GM19372 (cell line): ENCODE data around the gene SEMA3G.

Experiments used
- ATAC-seq: cut with Tn5 transposase; IDR thresholded peaks from one replicate; pipeline ENCODE4 v1.9.1; 2021; ENCODE audit warnings: mild to moderate bottlenecking, low read depth, moderate library complexity; ENCODE audit not compliant: unreplicated experiment

The SEMA3G gene

DNA sequence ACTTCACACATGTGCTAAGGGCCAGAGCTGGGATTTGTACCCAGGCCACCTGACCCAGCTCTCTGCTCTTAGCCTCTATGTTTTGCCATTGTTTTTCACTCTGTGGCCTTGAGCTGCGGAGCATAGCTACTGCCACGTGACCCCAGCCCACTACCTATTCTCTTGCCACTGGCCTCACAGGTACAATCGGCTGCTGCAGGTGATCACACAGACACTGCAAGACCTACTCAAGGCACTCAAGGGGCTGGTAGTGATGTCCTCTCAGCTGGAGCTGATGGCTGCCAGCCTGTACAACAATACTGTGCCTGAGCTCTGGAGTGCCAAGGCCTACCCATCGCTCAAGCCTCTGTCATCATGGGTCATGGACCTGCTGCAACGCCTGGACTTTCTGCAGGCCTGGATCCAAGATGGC is 46.2 kb downstream of the SEMA3G start:
- ATAC-seq = no peak

DNA sequence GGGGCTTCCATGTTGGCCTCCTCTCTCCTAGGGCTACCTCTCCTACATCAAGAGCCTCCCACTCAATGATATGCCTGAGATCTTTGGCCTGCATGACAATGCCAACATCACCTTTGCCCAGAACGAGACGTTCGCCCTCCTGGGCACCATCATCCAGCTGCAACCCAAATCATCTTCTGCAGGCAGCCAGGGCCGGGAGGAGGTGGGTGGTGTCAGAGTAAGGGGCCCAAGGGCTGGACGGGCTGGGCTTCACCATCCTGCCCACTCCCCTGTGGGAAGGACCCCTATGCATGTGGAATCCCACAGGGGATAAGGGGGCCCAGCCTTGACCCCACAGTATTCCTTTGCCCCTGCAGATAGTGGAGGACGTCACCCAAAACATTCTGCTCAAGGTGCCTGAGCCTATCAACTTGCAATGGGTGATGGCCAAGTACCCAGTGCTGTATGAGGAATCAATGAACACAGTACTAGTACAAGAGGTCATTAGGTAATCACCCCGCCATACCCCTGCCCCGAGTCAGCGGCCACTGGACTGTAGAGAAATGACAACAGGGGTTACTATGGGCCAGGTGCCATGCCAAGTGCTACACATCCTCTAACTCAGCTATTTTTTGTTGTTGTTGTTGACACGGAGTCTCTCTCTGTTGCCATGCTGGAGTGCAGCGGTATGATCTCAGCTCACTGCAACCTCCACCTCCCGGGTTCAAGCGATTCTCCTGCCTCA is 47.1 kb downstream of the SEMA3G start:
- no peak for ATAC-seq

DNA sequence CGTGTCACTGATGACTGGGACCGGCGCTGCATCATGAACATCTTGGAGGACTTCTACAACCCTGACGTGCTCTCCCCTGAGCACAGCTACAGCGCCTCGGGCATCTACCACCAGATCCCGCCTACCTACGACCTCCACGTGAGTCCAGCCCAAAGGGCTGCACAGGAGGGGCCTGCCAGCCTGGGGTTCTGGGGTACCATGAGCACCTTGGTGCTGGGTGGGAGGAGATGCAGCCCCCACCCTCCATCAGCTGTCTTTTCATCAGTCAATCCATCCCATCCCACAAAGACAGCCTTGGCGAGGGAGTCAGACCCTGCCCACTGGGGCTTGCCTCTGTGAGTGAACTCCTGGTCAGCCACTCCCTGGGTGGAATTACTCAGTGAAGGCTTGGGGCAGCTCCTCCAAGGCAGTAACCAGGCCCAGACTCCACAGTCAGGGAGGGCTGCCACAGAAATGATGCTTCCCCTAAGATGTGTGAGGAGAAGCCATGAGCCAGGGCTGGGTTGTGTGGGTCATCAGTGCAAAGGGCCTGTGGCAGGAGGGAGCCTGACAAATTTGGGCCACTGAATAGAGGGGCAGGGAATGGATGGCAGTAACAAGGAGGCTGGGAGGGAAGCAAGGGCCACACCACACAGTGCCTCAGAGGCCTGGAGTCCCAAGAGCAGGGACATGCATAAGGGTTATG is 47.9 kb downstream of the SEMA3G start:
- ATAC-seq = no peak

DNA sequence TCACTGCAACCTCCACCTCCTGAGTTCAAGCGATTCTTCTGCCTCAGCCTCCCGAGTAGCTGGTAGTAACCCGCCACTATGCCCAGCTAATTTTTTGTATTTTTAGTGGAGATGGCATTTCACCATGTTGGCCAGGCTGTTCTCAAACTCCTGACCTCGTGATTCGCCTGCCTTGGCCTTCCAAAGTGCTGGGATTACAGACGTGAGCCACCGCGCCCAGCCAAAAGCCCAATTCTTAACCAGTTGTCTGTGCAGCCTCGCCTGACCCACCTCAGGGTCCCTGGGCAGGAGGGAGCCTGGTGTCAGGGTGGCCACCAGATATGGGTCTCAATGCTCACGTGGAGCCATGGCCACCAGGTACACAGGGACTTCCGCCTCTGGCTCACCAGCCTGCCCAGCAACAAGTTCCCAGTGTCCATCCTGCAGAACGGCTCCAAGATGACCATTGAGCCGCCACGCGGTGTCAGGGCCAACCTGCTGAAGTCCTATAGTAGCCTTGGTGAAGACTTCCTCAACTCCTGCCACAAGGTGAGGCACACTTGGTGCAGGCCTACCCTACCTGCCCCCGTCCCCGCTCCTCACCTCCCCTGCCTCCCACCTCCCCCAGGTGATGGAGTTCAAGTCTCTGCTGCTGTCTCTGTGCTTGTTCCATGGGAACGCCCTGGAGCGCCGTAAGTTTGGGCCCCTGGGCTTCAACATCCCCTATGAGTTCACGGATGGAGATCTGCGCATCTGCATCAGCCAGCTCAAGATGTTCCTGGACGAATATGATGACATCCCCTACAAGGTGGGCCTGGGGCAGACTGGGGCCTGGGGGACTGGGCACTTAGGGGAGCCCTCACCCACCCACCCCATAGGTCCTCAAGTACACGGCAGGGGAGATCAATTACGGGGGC is 48.6 kb downstream of the SEMA3G start:
- no peak for ATAC-seq

DNA sequence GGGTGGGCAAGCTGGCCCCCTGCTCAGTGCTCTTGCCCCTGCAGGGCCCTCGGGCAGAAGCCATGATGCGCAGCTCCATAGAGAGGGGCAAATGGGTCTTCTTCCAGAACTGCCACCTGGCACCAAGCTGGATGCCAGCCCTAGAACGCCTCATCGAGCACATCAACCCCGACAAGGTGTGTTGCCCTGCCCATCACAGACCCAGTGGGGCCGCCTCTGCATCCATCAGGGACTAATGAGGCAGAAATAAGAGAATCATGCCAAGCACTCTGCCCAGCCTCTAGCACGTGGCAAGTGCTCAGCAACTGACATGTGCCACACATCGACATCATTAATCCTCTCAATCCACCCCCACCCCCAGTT is 49.4 kb downstream of the SEMA3G start:
- no peak for ATAC-seq

GRCh38 chr3:52394751-52395502 is 50.0 kb downstream of the SEMA3G start:
- no peak for ATAC-seq

DNA sequence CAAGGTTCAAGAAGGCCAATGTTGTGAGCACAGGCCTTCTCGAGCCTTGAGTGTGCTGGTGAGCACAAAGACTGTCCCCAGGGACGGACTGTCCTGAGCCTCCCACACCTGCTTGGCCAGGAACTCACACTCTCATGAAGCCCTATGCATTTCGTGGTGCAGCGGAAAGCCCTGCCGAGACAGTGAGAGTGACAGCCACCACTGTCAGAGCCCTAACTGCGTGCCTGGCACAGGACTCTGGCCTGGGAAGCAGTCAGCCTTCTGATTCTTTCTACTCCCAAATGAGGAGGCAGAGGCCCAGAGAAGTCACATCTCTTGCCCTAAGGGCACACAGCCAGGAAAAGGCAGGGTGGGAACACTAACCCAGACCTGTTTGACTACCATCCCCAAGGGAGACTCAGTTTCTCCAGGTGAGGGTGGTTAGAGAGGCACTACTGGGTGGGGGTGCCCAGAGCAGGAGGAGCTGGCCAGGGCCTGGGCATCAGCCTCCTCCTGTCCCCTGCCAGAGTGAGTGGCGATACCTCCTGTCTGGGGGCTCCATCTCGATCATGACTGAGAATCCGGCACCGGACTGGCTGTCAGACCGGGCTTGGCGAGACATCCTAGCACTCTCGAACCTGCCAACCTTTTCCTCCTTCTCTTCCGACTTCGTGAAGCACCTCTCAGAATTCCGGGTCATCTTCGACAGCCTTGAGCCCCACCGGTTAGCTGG is 50.8 kb downstream of the SEMA3G start:
- ATAC-seq = no peak

DNA sequence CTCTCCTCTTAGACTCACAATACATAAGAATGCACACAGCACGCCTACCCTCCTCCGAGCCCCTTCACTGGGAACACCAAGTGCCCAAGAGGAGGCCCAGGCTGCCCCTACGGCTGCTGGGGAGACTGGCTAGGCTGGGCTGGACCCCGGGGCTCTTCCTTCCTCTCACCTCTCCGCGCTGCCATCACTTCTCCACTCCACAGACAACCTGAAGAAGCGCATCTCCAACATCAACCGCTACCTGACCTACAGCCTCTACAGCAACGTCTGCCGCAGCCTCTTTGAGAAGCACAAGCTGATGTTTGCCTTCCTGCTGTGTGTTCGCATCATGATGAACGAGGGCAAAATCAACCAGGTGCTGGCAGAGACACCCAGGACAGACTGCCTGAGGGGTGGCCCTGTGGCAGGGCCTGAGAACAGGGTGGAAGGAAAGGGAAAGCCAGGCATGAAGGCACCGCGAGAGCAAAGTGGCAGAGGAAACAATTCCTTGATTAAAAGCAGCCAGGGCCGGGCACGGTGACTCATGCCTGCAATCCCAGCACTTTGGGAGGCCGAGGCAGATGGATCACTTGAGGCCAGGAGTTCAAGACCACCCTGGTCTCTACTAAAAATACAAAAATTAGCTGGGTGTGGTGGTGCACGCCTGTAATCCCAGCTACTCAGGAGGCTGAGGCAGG is 51.6 kb downstream of the SEMA3G start:
- ATAC-seq = no peak

DNA sequence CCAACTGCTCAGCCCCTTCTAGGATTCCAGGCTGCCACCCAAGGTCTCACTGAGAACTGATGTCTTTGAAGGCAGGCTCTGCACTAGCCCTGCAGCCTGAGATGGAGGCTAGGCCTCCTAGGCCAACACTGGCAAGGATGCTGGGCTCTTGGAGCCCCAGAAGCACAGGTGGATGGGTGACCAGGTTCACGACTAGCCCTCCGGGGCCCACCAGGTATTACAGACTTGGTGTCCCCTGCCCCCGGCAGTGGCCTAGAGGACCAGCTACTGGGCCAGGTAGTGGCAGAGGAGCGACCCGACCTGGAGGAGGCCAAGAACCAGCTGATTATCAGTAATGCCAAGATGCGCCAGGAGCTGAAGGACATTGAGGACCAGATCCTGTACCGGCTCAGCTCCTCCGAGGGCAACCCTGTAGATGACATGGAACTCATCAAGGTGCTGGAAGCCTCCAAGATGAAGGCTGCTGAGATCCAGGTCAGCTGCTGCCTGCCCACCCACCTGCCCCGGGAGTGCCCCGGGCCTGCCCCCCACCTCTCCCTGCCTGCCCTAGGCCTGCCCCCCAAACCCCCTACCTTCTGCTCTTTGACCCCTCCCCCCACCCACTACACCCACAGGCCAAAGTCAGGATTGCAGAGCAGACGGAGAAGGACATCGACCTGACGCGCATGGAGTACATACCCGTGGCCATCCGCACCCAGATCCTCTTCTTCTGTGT is 52.5 kb downstream of the SEMA3G start:
- no peak for ATAC-seq

- no peak for ATAC-seq
Measured at GRCh38 chr3:52391096-52391495, 53.8 kb downstream of the SEMA3G start.

GRCh38 chr3:52388933-52389332 is 56.0 kb downstream of the SEMA3G start:
- ATAC-seq = no peak

DNA sequence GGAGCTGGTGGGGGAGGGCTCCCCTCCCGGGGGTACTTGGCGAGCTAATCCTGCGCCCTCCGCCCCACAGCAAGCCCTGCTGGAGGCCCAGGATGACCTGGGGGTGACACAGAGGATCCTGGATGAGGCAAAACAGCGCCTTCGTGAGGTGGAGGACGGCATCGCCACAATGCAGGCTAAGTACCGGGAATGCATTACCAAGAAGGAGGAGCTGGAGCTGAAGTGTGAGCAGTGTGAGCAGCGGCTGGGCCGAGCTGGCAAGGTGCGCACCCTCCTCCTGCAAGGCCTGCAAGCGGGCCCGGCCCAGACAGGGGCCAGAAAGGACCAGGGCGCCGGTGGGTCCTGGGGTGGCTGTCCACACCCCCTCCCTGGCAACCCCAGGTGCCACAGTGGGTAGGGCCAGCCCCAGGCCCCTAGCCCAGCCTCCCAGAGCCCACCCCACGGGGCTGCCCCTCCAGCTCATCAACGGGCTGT is 56.5 kb downstream of the SEMA3G start:
- no peak for ATAC-seq

GRCh38 chr3:52387481-52387880 is 57.4 kb downstream of the SEMA3G start:
- ATAC-seq = no peak

- no peak for ATAC-seq
Measured at GRCh38 chr3:52385157-52385556, 59.7 kb downstream of the SEMA3G start.

- ATAC-seq = no peak
Measured at GRCh38 chr3:52384019-52384761, 60.7 kb downstream of the SEMA3G start.

DNA sequence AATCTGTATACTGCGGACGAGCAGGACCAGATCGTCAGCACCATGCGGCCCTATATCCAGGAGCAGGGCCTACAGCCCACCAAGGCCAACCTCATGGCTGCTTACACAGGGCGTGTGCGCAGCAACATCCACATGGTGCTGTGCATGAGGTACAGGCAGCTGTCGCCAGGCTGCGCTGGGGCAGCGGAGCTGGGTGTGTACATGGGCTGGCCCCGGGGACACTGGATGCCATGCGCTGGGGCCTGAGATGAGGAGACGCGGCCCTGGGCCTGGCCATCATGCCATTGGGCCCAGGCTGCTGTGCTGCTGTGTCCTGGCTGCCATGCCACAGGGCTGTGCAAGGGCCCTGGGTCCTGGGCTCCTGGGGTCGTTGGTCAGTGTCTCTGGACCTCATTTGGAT is 61.5 kb downstream of the SEMA3G start:
- no peak for ATAC-seq
